Small intestine (tissue), 7 donors: ENCODE results near the gene THAP12. TPM values are rescaled to one million over a fixed set of nuclear protein-coding genes. Genes with fewer than 3 reads are reported as not detected.
"Not testable (repeated sequence)": the region's sequence is repeated elsewhere in the genome, so short reads cannot be mapped to it uniquely, and the experiment has no call there.

Experiments used
- DNase-seq, 2 donors: peaks; one replicate each; pipeline versions ENCODE4 v3.0.0 to v3.0.0-alpha.2; 2013
- FAIRE-seq: peaks from 2 replicates; lab custom pipeline; 2012; peaks lifted over from hg19 to GRCh38; lab: Jason Lieb, UNC
- H3K27ac ChIP-seq, 3 donors: one replicate each; pipeline ENCODE4 v1.5.1; 2013; ENCODE audit warnings: low read length in 2 of 3, mild to moderate bottlenecking in 2 of 3, control low read depth in 1 of 3, inconsistent platforms in 1 of 3, low read depth in 1 of 3, moderate library complexity in 1 of 3
- H3K27me3 ChIP-seq, 3 donors: one replicate each; pipeline ENCODE4 v1.6.1; 2013; ENCODE audit warnings: low read length in 3 of 3, inconsistent platforms in 1 of 3; ENCODE audit not compliant: control insufficient read depth in 3 of 3, insufficient read depth in 3 of 3
- H3K36me3 ChIP-seq, 3 donors: one replicate each; pipeline ENCODE4 v1.6.1; 2013; ENCODE audit warnings: low read length in 3 of 3, inconsistent platforms in 1 of 3, low read depth in 1 of 3, mild to moderate bottlenecking in 1 of 3, moderate library complexity in 1 of 3; ENCODE audit not compliant: control insufficient read depth in 3 of 3, insufficient read depth in 2 of 3
- H3K4me1 ChIP-seq, 3 donors: one replicate each; pipeline ENCODE4 v1.6.1; 2013; ENCODE audit warnings: low read length in 2 of 3, inconsistent platforms in 1 of 3, low read depth in 1 of 3, mild to moderate bottlenecking in 1 of 3, moderate library complexity in 1 of 3; ENCODE audit not compliant: control insufficient read depth in 3 of 3, insufficient read depth in 2 of 3
- H3K4me3 ChIP-seq, 3 donors: one replicate each; pipeline ENCODE4 v1.5.1; 2013; ENCODE audit warnings: low read length in 3 of 3, control low read depth in 1 of 3, inconsistent platforms in 1 of 3, low read depth in 1 of 3, mild to moderate bottlenecking in 1 of 3, moderate library complexity in 1 of 3
- H3K9me3 ChIP-seq, 2 donors: one replicate each; pipeline ENCODE4 v1.6.1; 2013; ENCODE audit warnings: low read depth in 1 of 2, low read length in 1 of 2; ENCODE audit not compliant: control insufficient read depth in 2 of 2, insufficient read depth in 1 of 2
- WGBS, 3 donors: extraction: QIAGEN DNeasy Blood & Tissue Kit; methylation state at CpG; one replicate each; pipeline ENCODE4 v1.1.7; 2013; 5-methylcytosine and 5-hydroxymethylcytosine counted together
- polyA plus RNA-seq, 4 donors: library from polyadenylated mRNA; stranded (reverse) in 3 of 4; unstranded in 1 of 4; fragments of 200-250 nt in 3 of 4; fragments of 120-200 nt in 1 of 4; gene quantifications; one replicate each; pipeline versions ENCODE4 v1.2.1 to v1.2.3, GENCODE V29; 2013
- donor health status: healthy with polysubstance abuse.
- donor health status: control.
- donor health status: control.
- donor health status: Bipolar disorder and iron deficiency.
- donor health status: healthy.

THAP12 gene
- polyA plus RNA-seq, 4 donors, result 24.3 to 45.2 (median 28.9) TPM

- H3K27ac ChIP-seq, result no peak overlapping the region
- 68 to 82% (median 69%) methylated on average over 8 of the region's 8 CpGs for WGBS, 3 donors
- peaks cover 0 to 5% of the 10 kb centered on the region in 2 donors for H3K9me3 ChIP-seq
- H3K4me3 ChIP-seq, result no peak overlapping the region
- no peaks in the 10 kb centered on the region for H3K36me3 ChIP-seq
- DNase-seq (no peak), FAIRE-seq (no peak)
- no peaks in the 10 kb centered on the region for H3K4me1 ChIP-seq
- peaks cover 0 to 2% (median 0%) of the 10 kb centered on the region in 3 donors for H3K27me3 ChIP-seq
Measured at GRCh38 chr11:76329084-76329648, 51.8 kb downstream of the THAP12 start.

GRCh38 chr11:76327756-76328388 lies 53.1 kb downstream of the THAP12 start:
- H3K4me1 ChIP-seq, result no peaks in the 10 kb centered on the region
- DNase-seq, result no peak
- H3K36me3 ChIP-seq, result no peaks in the 10 kb centered on the region
- 83 to 93% (median 85%) methylated on average over 9 of the region's 9 CpGs for WGBS, 3 donors
- FAIRE-seq, result no peak
- peaks cover 0 to 7% (median 0%) of the 10 kb centered on the region in 3 donors for H3K27me3 ChIP-seq
- no peak overlapping the region for H3K4me3 ChIP-seq
- no peaks in the 10 kb centered on the region for H3K9me3 ChIP-seq
- H3K27ac ChIP-seq, result no peak overlapping the region

DNA sequence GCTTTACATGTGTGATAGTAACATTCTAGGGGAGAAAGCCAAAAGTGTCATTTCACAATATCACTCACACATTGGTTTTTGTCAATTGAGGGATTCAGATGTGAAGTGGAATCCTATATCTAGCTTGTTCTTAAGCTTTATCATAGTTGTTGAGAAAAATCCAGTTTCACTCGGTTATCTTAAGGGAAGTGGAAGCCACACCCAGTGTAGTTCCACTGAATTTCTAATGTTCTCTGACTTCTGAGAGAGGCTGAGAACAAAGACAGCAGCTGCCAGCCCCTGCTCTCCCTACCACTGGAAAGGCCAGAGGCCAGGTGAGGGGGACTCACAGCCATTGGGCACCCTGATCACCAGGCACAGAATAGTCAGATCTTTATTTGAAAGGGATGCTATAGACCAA lies 53.7 kb downstream of the THAP12 start:
- FAIRE-seq, result no peak
- WGBS, 3 donors, result 4 to 29% (median 17%) methylated on average over 1 of the region's 1 CpG
- no peaks in the 10 kb centered on the region for H3K9me3 ChIP-seq

DNA sequence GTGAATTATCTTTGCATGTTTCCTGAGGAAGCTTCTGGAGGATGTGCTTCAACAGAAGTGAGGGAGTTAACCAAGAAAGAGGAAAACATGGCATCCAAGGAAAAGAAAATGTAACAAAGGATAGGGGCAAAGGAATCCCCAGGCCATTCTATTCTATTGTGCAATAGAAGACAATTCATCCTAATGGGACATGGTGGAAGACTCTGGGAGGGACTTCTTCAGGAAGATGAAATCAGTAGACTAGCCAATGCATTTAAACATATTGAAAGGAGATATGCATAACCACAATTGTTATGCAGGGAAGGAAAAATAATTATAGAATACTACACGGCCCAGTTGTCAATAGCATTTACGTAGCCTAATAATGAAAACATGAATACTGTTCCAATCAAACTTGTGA lies 55.7 kb downstream of the THAP12 start:
- H3K4me3 ChIP-seq, result no peak overlapping the region
- DNase-seq (no peak), FAIRE-seq (no peak)
- peaks cover 0 to 2% (median 0%) of the 10 kb centered on the region in 3 donors for H3K4me1 ChIP-seq
- H3K27me3 ChIP-seq, result peaks cover 0 to 32% (median 11%) of the 10 kb centered on the region in 3 donors
- WGBS, 3 donors, result 93 to 96% (median 96%) methylated on average over 2 of the region's 2 CpGs
- no peaks in the 10 kb centered on the region for H3K36me3 ChIP-seq
- H3K27ac ChIP-seq, result no peak overlapping the region
- H3K9me3 ChIP-seq, result no peaks in the 10 kb centered on the region

More for the DNA sequence above, 53.7 kb downstream of the THAP12 start:
- Histone ChIP-seq H3K27me3 (peaks cover 0 to 13% (median 3%) of the 10 kb centered on the region in 3 donors), H3K27ac (no peak overlapping the region), H3K4me1 (peaks cover 0 to 1% (median 0%) of the 10 kb centered on the region in 3 donors), H3K4me3 (no peak overlapping the region), H3K36me3 (no peaks in the 10 kb centered on the region)
- no peak for DNase-seq

- peaks cover 0 to 30% (median 11%) of the 10 kb centered on the region in 3 donors for H3K27me3 ChIP-seq
- no peak overlapping the region for H3K4me3 ChIP-seq
- H3K9me3 ChIP-seq, result no peaks in the 10 kb centered on the region
- peaks cover 0 to 2% (median 0%) of the 10 kb centered on the region in 3 donors for H3K4me1 ChIP-seq
- DNase-seq (no peak), FAIRE-seq (no peak)
- WGBS, 3 donors, result 94 to 95% (median 95%) methylated on average over 6 of the region's 6 CpGs
- H3K36me3 ChIP-seq, result no peaks in the 10 kb centered on the region
- no peak overlapping the region for H3K27ac ChIP-seq
Measured at GRCh38 chr11:76323804-76324203, 57.1 kb downstream of the THAP12 start.

- WGBS, 3 donors, result 85 to 88% (median 88%) methylated on average over 2 of the region's 2 CpGs
- H3K4me3 ChIP-seq, FAIRE-seq, H3K9me3 ChIP-seq, H3K27ac ChIP-seq, H3K36me3 ChIP-seq, H3K4me1 ChIP-seq, DNase-seq: not testable (repeated sequence)
- H3K27me3 ChIP-seq, result peaks cover 0 to 30% (median 11%) of the 10 kb centered on the region in 3 donors
Measured at GRCh38 chr11:76323375-76323774, 57.6 kb downstream of the THAP12 start.

DNA sequence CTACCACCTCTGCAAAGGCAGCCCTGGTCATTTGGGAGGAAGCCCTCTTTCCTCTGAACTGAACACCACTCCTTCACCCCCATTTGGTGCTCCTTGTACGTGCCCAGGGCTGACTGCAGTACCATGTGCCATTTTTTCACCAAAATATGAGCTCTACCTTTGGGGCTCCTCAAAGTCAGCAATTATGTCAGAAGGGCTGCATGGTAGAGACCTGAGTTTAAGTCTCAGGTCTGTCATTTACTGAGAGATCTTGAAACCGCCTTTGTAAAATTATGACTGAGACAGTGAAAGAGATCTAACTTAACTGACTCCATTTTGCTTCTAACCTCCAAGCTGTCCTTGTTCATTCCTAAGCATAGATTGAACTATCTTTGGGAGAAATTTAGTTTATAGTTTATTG lies 58.0 kb downstream of the THAP12 start:
- Histone ChIP-seq H3K36me3 (no peaks in the 10 kb centered on the region), H3K4me1 (peaks cover 0 to 2% (median 0%) of the 10 kb centered on the region in 3 donors), H3K27me3 (peaks cover 0 to 32% (median 11%) of the 10 kb centered on the region in 3 donors), H3K27ac (no peak overlapping the region), H3K4me3 (no peak overlapping the region), H3K9me3 (no peaks in the 10 kb centered on the region)
- 90 to 98% (median 95%) methylated on average over 2 of the region's 2 CpGs for whole genome bisulfite sequencing, 3 donors
- FAIRE-seq (no peak), DNase-seq (no peak)

DNA sequence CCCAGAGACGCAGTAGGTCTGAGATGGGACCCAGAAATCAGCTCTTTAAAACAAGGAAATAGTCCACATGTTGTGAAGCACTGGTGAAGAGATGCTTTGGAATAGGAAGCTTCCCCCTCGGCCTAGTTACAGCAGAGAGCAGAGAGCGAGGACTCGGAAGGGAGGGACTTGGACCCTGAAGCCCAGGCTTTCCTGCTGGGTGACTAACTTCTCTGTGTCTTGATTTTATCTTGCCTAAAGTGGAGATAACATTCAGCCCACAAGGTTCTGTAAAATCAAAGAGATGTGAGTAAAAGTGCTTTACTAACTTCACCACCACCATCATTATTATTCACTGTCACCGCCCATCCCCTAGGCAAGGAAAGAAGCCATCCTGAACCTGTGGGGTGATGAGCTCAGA lies 58.4 kb downstream of the THAP12 start:
- Histone ChIP-seq H3K27ac (no peak overlapping the region), H3K9me3 (no peaks in the 10 kb centered on the region), H3K4me3 (no peak overlapping the region), H3K4me1 (peaks cover 0 to 2% (median 0%) of the 10 kb centered on the region in 3 donors), H3K27me3 (peaks cover 0 to 33% (median 11%) of the 10 kb centered on the region in 3 donors), H3K36me3 (no peaks in the 10 kb centered on the region)
- 68 to 75% (median 75%) methylated on average over 5 of the region's 5 CpGs for WGBS, 3 donors
- DNase-seq (no peak), FAIRE-seq (no peak)
